NT2/D1 (cell line): ENCODE data around the gene RALGAPB.

Experiments used
- SUZ12 ChIP-seq: IDR thresholded peaks from 2 replicates; pipeline ENCODE4 v1.6.1; 2011; ENCODE audit not compliant: insufficient read length, insufficient read depth; ENCODE audit errors: extremely low read depth
- YY1 ChIP-seq: IDR thresholded peaks from 2 replicates; pipeline ENCODE4 v1.6.1; 2011; ENCODE audit not compliant: insufficient read length, insufficient read depth
- ZNF274 ChIP-seq: IDR thresholded peaks from 2 replicates; pipeline ENCODE4 v1.6.1; 2011; ENCODE audit warnings: mild to moderate bottlenecking, low read depth, low read length

- TF ChIP-seq ZNF274, result no peak
- TF ChIP-seq YY1, result no peak
- TF ChIP-seq SUZ12, result no peak
These were observed 43.8 kb upstream of the RALGAPB start for GRCh38 chr20:38428800-38429199.
